Measurements from ENCODE around the gene CLEC20A.

The CLEC20A gene

DNA sequence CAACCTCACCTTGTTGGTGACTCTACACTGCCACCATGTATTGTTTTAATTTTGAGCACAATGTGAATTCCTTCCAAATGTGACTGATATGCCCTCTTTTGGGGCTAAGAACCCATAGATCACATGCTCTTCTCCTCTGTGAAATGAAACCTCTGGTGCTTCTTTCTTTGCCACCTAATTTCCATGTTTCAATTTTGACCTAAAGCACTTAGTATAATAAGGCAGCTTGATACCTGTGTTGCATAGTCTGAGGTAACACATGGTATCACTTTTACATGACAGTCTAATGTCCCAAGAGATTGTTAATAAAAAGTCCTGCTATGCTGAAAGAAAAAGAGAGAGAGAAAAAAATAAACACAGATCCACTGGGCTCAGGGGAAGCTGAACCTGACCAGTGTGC is 24.2 kb downstream of the CLEC20A start:
- DNase-seq (ENCODE audit: low read depth in 2 of 2): no peak

DNA sequence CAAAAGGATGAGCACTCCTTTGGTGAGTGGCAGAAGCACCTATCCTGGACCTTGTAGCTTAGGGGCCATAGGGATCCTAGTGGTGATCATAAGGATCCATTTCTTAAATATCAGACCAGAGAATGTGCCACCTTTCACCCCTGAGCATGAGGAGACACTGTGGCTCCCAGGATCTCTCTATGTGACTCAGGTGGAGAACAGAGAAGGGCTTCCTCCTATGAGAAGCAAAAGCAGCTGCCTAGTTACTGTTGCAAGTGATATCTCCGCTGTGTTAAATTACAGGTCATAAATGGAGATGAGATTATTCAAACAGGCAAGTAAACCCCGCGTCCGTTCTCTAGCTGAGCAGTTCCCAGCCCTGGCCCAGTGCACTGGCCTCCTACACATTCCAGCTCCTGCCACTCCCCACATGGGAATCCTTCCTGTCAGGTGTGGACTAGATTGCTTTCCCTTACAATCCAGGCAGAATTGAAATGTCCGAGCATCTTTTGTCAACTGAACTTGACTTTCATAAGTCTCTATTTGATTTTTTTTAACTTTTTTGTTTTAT is 26.3 kb downstream of the CLEC20A start:
- DNase-seq (ENCODE audit: low read depth in 2 of 2): no peak

DNA sequence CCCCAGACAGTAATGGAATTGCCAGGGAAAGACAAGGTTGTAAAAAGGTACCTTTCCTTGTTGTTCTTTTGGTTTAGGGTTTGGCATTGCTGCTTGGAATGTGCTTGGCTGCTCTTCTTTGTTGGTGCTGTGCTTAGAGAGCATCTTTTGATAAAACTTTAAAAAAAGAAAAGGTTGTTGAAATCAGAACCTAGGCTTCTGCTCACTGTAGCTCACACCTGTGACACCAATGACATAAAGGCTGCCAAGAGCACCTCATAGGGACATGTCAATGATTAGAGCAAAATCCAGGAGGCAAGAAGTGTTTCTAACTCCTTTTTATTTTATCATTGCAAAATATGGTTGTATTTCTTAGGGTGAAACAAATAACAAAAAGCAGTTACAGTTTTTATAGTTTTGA is 28.9 kb downstream of the CLEC20A start:
- DNase-seq (ENCODE audit: low read depth in 2 of 2): no peak

DNA sequence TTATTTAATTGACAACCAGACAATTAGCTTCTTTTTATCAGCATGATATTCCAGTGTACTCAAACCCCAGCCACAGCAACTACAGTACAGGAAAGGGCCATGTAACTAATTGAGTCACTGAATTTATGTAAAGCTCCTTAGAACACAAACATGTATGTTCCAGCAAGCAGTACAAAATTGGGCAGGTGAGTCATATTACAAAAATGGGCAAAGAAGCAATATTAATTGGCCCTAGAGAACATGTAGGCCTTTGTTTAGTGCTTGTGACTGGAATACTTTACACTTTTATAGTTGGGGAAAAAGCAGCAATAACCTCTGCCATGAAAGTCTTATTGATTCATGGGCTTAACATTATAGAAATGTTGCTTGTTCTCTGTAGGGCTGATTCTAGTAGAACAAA is 31.8 kb downstream of the CLEC20A start:
- DNase-seq (ENCODE audit: low read depth in 2 of 2): no peak

DNA sequence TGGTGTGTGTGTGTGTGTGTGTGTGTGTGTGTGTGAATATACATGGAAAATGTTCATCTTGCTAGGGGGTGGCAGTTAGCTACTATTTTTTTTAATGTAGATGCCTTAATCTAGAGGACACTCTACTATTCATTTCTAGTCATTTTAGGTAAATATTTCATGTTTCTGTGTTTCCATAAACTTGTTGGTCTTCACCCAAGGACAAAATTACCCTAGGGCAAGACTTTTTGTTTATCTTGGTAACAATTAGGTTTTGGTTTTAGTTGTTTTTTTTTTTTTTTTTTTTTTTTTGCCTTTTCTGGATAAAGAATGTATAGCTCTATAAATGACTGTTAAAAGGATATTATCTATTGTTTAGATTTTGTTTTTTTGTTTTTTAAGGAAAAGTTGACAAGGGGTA is 32.2 kb downstream of the CLEC20A start:
- no peak for DNase-seq (ENCODE audit: low read depth in 2 of 2)

DNA sequence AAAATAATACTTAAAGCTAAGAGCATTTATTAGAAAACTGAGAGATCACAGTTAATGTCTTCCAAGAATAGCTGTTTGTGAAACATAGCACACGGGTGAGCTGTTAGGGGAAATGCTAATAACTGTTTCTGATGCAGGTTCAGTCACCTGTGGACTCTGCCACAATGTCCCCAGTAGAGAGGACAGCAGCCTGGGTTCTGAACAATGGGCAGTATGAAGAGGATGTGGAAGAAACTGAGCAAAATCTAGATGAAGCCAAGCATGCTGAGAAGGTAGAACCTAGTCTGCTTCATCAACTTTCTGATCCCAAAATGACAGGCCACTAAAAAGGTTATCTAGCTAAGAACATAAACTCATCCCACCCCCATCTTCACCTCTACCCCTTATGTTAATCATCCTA is 32.6 kb downstream of the CLEC20A start:
- DNase-seq (ENCODE audit: low read depth in 2 of 2): no peak

DNA sequence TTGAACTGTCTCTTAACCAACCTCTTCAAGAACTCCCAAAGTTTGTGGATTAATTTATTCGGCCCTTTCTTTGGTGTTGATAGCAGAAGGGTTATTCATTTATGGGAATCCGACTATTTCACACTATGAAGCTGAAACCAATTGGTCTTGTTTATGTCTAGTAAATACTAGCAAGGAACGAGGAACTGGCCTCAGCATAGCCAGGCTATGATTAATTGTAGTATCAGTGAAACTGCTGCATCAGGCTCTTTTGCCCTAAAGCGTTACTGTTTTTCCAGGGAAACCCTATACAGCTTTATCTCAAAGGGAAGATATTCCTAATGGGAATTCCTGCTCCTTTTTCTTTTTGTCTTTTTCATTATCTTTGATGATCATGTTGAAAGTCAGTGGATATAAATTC is 35.1 kb downstream of the CLEC20A start:
- DNase-seq (ENCODE audit: low read depth in 2 of 2): no peak

DNA sequence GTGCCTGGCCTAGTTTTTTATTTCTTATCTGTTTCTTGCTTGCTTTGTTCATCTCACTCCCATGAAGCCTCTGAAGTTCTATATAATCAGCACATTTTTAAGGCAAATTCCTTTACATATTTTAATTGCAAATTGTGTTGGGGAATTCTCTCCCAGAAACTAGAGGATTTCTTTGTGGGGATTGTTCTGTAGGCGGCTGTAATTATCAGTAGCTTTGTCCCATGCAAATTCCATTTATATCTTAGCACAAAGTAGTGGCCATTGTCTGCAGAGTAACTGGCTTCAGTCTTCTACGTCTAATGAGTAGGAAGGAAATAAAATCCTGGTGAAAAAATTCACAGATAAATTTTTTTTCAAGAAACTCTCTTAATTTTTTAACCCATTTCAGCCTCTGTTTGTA is 35.7 kb downstream of the CLEC20A start:
- no peak for DNase-seq (ENCODE audit: low read depth in 2 of 2)

DNA sequence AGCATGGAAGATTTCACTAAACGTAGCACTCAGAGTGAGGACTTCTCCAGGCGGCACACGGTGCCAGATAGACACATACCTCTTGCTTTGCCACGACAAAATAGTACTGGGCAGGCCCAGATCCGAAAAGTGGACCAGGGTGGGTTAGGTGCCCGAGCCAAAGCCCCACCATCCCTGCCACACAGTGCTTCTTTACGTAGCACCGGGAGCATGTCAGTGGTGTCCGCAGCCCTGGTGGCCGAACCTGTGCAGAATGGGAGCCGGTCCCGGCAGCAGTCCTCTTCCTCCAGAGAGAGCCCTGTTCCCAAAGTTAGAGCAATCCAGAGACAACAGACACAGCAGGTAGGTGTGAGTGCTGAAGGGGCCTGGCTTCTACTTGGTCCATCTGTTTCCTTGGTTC is 38.6 kb downstream of the CLEC20A start:
- no peak for DNase-seq (ENCODE audit: low read depth in 2 of 2)

DNA sequence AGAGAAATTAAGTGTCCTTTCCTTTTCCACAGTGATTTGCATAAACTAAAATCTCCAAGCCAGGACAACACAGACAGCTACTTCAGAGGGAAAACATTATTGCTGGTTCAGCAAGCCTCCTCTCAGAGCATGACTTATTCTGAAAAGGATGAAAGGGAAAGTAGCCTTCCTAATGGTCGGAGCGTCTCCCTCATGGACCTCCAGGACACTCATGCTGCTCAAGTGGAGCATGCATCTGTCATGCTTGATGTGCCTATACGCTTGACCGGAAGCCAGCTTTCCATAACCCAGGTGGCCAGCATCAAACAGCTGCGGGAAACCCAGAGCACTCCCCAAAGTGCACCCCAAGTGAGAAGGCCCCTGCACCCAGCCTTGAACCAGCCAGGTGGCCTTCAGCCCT is 39.1 kb downstream of the CLEC20A start:
- DNase-seq (ENCODE audit: low read depth in 2 of 2): no peak

DNA sequence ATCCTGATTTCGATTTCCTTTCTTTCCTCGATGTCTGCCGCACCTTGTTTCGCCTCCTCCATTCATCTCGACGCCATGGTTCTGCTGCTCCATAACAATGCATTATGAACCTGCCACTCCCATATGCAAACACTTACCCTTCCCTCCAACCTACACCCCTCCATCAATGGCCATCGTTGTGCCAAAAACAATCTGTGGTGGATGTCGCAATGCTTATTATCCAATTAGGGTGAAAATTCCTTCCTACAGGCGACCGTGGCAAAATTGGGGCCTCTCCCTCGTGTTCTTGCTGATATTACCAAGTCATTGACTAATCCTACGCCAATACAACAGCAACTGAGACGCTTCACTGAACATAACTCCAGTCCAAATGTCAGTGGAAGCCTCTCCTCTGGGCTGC is 40.3 kb downstream of the CLEC20A start:
- no peak for DNase-seq (ENCODE audit: low read depth in 2 of 2)

DNA sequence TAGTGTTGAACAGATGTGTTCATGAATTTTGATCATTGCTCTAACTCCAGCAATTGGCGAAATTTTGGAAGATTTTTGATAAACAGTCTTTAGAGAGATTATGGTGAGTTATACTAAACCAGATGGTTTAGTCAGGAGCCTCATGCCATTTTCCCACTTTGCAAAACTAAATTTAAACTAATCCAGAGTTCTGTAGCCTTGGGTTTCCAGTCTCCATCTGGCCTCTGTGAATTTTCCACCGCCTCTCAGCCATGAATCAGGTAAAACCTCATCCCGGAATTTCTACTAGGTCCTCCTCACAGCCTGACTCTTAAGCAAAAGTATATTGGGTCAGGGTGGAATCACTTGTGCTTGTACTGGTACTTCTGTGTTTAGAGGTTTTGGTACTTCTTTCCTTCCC is 44.8 kb downstream of the CLEC20A start:
- DNase-seq (ENCODE audit: low read depth in 2 of 2): no peak

DNA sequence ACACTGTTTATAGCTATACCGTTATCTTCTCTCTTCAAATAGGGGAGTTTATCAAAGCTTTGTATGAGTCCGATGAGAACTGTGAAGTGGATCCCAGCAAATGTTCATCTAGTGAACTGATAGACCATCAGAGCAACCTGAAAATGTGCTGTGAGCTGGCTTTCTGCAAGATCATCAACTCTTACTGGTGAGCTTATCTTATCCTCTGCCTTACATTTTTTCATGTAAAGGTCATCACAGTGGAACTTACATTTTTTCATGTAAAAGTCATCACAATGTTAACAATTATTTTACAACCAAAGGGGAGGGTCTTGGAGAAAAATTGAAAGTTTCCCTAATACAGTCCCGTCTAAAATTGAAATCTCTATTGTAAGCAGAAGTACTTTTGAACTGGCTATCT is 45.2 kb downstream of the CLEC20A start:
- DNase-seq (ENCODE audit: low read depth in 2 of 2): no peak

DNA sequence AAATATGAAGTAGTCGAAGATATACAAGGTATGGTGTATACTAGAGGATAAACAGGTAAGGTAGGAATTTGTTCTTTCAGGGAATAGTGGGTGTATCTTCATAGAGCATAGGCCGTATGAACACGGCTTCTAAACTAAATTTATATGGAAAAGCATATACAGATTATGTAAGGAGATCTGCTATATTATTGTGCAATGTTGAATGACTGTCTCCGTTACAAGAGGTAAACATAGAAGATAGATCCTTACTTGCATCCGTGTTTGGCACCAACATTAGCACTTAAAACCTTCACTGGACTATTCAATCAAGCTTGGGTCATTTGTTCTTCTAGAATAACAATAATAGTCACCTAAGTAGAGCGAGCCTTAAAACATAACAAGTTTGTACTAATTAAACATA is 45.9 kb downstream of the CLEC20A start:
- no peak for DNase-seq (ENCODE audit: low read depth in 2 of 2)

DNA sequence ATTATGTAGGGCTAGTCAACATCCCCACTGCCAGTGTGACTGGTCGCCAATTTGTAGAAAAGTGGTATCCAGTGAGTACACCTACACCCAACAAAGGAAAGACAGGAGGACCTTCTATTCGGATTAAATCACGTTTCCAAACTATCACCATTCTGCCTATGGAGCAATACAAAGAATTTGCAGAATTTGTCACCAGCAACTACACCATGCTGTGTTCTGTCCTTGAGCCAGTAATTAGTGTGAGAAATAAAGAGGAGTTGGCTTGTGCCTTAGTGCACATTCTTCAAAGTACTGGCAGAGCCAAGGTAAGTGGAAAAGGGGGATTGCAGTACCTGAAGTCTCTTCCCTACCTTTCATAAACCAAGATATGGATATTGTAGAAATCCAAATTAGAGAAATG is 53.8 kb downstream of the CLEC20A start:
- DNase-seq (ENCODE audit: low read depth in 2 of 2): no peak

DNA sequence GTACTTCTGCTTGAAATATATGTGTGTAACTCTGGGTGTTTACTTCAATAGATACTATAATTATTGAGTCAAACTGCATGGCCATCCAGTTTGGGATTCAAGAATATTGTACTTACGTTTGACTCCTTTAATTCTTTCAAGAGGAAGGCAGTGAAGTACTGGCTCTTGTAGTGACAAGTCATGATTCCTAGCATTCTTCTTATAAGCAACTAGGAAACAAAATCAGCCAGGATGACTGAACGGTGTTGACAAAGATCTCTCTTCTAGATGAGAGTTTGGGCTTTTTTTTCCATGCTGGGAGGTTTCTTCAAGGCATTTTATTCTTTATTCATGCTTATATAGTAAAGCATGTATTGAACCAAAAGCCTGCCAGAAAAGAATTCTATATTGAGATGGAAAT is 58.3 kb downstream of the CLEC20A start:
- DNase-seq (ENCODE audit: low read depth in 2 of 2): no peak

DNA sequence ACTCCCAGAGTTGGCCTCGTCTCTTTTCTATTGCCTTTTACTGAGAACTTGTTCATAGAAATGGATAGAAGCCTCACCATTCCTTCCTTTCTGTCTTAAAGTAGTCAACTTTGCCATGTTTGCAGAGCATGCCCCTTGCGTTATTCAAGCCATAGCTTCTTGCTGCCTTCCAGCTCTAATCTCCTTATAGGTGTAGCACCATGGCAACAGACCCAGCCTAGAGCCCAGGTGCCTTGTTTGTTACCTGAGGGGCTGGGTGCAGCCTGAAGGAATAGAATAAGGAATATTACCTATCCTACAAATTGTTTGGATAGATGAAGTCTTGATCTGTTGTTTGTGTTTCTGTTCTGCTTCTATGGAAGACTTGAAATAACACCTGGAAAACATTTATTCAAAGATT is 59.9 kb downstream of the CLEC20A start:
- DNase-seq (ENCODE audit: low read depth in 2 of 2): no peak

DNA sequence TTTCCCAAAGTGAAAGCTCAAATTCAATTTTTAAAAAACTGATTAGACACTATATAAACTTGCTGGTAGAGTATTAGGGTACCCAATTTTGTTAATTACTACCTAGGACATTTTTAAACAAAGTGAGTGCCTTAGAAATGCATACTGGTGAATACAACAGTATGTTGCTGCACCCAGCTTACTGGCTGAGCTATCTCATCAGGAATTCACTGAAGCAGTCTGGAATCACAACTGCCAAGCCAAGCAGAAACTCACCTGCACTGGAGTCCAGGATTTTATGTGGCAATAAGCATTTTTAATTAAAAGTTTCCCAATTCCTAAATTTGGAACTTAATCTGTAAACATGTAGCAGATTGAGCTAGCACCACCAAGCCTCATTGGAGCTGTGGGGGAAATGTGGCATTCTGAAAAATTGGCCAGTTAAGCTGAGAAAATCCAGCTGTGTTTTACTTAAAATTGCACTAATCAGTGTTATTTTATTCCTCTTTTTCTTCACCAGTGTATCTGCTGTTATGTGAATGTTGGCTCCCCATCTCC is 61.8 kb downstream of the CLEC20A start:
- no peak for DNase-seq (ENCODE audit: low read depth in 2 of 2)

DNA sequence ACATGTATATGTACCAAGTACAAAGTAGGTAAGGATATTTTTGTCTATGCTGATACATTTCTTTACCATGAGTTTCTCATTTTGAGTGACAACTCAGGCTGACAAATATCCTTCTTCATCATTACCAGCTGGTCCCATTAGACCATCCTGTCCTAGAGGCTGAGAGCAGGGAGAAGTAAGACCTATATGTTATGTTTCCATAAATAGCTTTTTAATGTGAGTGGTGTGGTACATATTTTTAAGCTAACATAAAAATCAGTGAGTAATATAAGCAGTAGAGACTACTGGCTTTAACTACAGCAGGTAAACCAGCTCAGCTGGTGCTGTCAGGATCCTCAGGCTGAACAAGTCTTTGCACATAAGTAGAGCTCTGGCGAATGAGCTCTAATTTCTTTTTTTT is 62.4 kb downstream of the CLEC20A start:
- no peak for DNase-seq (ENCODE audit: low read depth in 2 of 2)

Data from stimulated activated CD4-positive, alpha-beta T cell treated with anti-CD3 and anti-CD28 coated beads, Interleukin-4, amount 100 ng/mL, for 48 hours (primary cell).